Ectodermal cell (in vitro differentiated cells): ENCODE data around the gene CST3.
"Not testable (repeated sequence)": the region's sequence is repeated elsewhere in the genome, so short reads cannot be mapped to it uniquely, and the experiment has no call there.

ENCODE experiments used
- H3K27ac ChIP-seq: 2 replicates; pipeline ENCODE4 v1.7.0; 2013; ENCODE audit warnings: mild to moderate bottlenecking, low read depth, low read length; ENCODE audit not compliant: insufficient read depth, poor library complexity, severe bottlenecking
- H3K27me3 ChIP-seq: 2 replicates; pipeline ENCODE4 v1.7.0; 2013; ENCODE audit warnings: mild to moderate bottlenecking, low read length; ENCODE audit not compliant: insufficient read depth, control insufficient read depth, poor library complexity, severe bottlenecking
- H3K36me3 ChIP-seq: one replicate; pipeline ENCODE4 v1.7.0; 2013; ENCODE audit warnings: low read length; ENCODE audit not compliant: control insufficient read depth, insufficient read depth
- H3K4me1 ChIP-seq: one replicate; pipeline ENCODE4 v1.7.0; 2013; ENCODE audit warnings: low read length; ENCODE audit not compliant: control insufficient read depth, insufficient read depth
- H3K4me3 ChIP-seq: 2 replicates; pipeline ENCODE4 v1.7.0; 2013; ENCODE audit warnings: low read depth, low read length, control low read depth; ENCODE audit not compliant: insufficient read depth
- H3K9me3 ChIP-seq: 2 replicates; pipeline ENCODE4 v1.7.0; 2013; ENCODE audit warnings: mild to moderate bottlenecking, low read length, moderate library complexity; ENCODE audit not compliant: control insufficient read depth
- WGBS, 2 experiments: methylation state at CpG; one replicate each; pipeline ENCODE4 v1.1.7; 2013; ENCODE audit warnings: missing lambda C conversion rate in 2 of 2; 5-methylcytosine and 5-hydroxymethylcytosine counted together

The CST3 gene

GRCh38 chr20:23622401-23622800 is 15.4 kb downstream of the CST3 start:
- H3K36me3 ChIP-seq, H3K4me1 ChIP-seq, H3K27me3 ChIP-seq, H3K27ac ChIP-seq, H3K4me3 ChIP-seq, H3K9me3 ChIP-seq: not testable (repeated sequence)
- WGBS, 2 experiments: 75 to 91% methylated on average over 1 to 3 of the region's 3 CpGs

- not testable (repeated sequence) for H3K27ac ChIP-seq, H3K4me3 ChIP-seq, H3K9me3 ChIP-seq, H3K27me3 ChIP-seq, H3K36me3 ChIP-seq, H3K4me1 ChIP-seq
- WGBS, 2 experiments: 81 to 84% methylated on average over 11 of the region's 11 CpGs
Measured at GRCh38 chr20:23620670-23621386, 16.9 kb downstream of the CST3 start.

GRCh38 chr20:23614163-23614562 is 23.6 kb downstream of the CST3 start:
- 94 to 95% methylated on average over 5 of the region's 5 CpGs for WGBS, 2 experiments
- Histone ChIP-seq H3K4me1 (peaks cover 3% of the 10 kb centered on the region), H3K4me3 (no peak overlapping the region), H3K9me3 (no peaks in the 10 kb centered on the region), H3K27me3 (no peaks in the 10 kb centered on the region), H3K27ac (no peak overlapping the region), H3K36me3 (no peaks in the 10 kb centered on the region)

GRCh38 chr20:23613676-23614075 is 24.1 kb downstream of the CST3 start:
- no peaks in the 10 kb centered on the region for H3K27me3 ChIP-seq

GRCh38 chr20:23612396-23612795 is 25.4 kb downstream of the CST3 start:
- Histone ChIP-seq H3K9me3 (no peaks in the 10 kb centered on the region), H3K27me3 (no peaks in the 10 kb centered on the region), H3K36me3 (no peaks in the 10 kb centered on the region), H3K4me3 (no peak overlapping the region), H3K27ac (no peak overlapping the region), H3K4me1 (peaks cover 15% of the 10 kb centered on the region)
- 90 to 92% methylated on average over 2 of the region's 2 CpGs for WGBS, 2 experiments

More at GRCh38 chr20:23613676-23614075, 24.1 kb downstream of the CST3 start:
- Histone ChIP-seq H3K9me3 (no peaks in the 10 kb centered on the region), H3K4me1 (peaks cover 8% of the 10 kb centered on the region), H3K27ac (no peak overlapping the region), H3K4me3 (no peak overlapping the region), H3K36me3 (no peaks in the 10 kb centered on the region)

GRCh38 chr20:23609486-23610109 is 28.2 kb downstream of the CST3 start:
- no peaks in the 10 kb centered on the region for H3K9me3 ChIP-seq
- H3K4me3 ChIP-seq: no peak overlapping the region
- no peaks in the 10 kb centered on the region for H3K36me3 ChIP-seq
- no peaks in the 10 kb centered on the region for H3K27me3 ChIP-seq
- H3K4me1 ChIP-seq: peaks cover 19% of the 10 kb centered on the region
- 80 to 81% methylated on average over 5 of the region's 5 CpGs for WGBS, 2 experiments
- no peak overlapping the region for H3K27ac ChIP-seq

GRCh38 chr20:23608251-23608846 is 29.4 kb downstream of the CST3 start:
- H3K27ac ChIP-seq: no peak overlapping the region
- WGBS, 2 experiments: 60 to 64% methylated on average over 18 of the region's 18 CpGs

GRCh38 chr20:23607497-23608245 is 30.1 kb downstream of the CST3 start:
- WGBS, 2 experiments: 93 to 94% methylated on average over 14 of the region's 14 CpGs
- peaks cover 19% of the 10 kb centered on the region for H3K4me1 ChIP-seq
- no peak overlapping the region for H3K4me3 ChIP-seq
- H3K27me3 ChIP-seq: no peaks in the 10 kb centered on the region
- no peaks in the 10 kb centered on the region for H3K36me3 ChIP-seq
- H3K9me3 ChIP-seq: no peaks in the 10 kb centered on the region
- H3K27ac ChIP-seq: no peak overlapping the region

More at GRCh38 chr20:23608251-23608846, 29.4 kb downstream of the CST3 start:
- Histone ChIP-seq H3K27me3 (no peaks in the 10 kb centered on the region), H3K4me3 (no peak overlapping the region), H3K36me3 (no peaks in the 10 kb centered on the region), H3K9me3 (no peaks in the 10 kb centered on the region), H3K4me1 (peaks cover 19% of the 10 kb centered on the region)

- Histone ChIP-seq H3K4me3 (no peak overlapping the region), H3K9me3 (no peaks in the 10 kb centered on the region), H3K27me3 (no peaks in the 10 kb centered on the region), H3K27ac (no peak overlapping the region), H3K36me3 (no peaks in the 10 kb centered on the region), H3K4me1 (peaks cover 19% of the 10 kb centered on the region)
- WGBS, 2 experiments: 20% methylated on average over 9 of the region's 9 CpGs
Measured at GRCh38 chr20:23606652-23607049, 31.1 kb downstream of the CST3 start.
